ENCODE results near the gene PIK3R5. TPM values are rescaled to one million over a fixed set of nuclear protein-coding genes. Genes with fewer than 3 reads are reported as not detected.
A peak's percentile ranks its signal among the peaks of the same experiment; 100 is the strongest.

PIK3R5 gene
- total and polyA plus RNA-seq, 2 donors (not counting 1 experiment from before 2014, with no cell fraction given): 0.15 TPM; not detected in 1

DNA sequence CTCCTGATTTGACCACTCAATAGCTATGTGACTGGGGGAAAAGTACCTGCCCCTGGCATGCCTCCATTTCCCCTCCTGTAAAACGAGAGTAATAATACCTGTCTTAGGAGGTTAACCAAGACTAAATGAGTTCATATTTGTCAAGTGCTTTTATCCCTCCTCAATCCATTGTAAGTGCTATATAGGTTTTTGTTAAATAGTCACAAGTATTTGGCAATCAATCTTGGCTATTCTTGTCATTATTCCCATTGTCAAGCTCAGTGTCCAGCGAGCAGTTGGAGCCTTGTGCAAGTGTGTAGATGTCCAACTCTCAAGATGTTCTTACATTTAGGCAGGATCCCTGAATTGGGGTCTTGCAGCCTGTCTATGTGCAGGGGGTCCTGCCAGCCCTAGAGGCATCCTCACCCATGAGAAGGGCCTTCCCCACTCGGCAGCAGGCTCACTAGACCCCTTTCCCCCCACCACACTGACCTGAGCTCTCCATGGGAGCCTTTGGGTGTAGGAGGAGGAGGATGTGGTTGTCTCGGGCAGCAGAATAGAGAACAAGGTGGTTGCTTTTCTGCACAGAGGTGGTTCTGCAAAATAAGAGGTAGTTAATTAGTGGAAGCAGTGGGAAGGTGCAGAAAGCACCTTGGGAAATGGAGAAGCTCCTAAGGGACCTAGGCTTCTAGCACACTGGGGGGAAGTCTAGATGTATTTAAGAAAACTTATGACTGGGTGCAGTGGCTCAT, 116.0 kb downstream of the PIK3R5 start:
- no peak for DNase-seq (ENCODE audit: low read depth in 2 of 2)
- Histone ChIP-seq H3K9ac (ENCODE audit: insufficient read depth, low read length) (no peak overlapping the region), H2AFZ (ENCODE audit: low read length) (no peak overlapping the region), H3K9me3 (ENCODE audit: control insufficient read depth, insufficient read depth, low read depth, low read length) (no peaks in the 10 kb centered on the region), H3K4me3 (replicated peaks in 1 of 4; ENCODE audit: control extremely low read depth in 1 of 4, insufficient read depth in 1 of 4, low read depth in 3 of 4, low read length in 4 of 4) (no peak overlapping the region), H3K36me3 (ENCODE audit: control insufficient read depth, insufficient read depth, low read length) (no peaks in the 10 kb centered on the region), H3K79me2 (ENCODE audit: control insufficient read depth, insufficient read depth, low read length) (no peaks in the 10 kb centered on the region), H3K27ac (ENCODE audit: insufficient read depth, low read length) (no peak overlapping the region), H3K4me2 (ENCODE audit: extremely low read depth, insufficient read depth, low read length) (no peak overlapping the region), H4K20me1 (ENCODE audit: control insufficient read depth, extremely low read depth, insufficient read depth, low read length) (no peaks in the 10 kb centered on the region), H3K4me1 (ENCODE audit: control insufficient read depth, extremely low read depth, insufficient read depth, low read length) (no peaks in the 10 kb centered on the region), H3K27me3 (ENCODE audit: control insufficient read depth, insufficient read depth, low read length) (no peaks in the 10 kb centered on the region)
- TF ChIP-seq, protein P1, sequence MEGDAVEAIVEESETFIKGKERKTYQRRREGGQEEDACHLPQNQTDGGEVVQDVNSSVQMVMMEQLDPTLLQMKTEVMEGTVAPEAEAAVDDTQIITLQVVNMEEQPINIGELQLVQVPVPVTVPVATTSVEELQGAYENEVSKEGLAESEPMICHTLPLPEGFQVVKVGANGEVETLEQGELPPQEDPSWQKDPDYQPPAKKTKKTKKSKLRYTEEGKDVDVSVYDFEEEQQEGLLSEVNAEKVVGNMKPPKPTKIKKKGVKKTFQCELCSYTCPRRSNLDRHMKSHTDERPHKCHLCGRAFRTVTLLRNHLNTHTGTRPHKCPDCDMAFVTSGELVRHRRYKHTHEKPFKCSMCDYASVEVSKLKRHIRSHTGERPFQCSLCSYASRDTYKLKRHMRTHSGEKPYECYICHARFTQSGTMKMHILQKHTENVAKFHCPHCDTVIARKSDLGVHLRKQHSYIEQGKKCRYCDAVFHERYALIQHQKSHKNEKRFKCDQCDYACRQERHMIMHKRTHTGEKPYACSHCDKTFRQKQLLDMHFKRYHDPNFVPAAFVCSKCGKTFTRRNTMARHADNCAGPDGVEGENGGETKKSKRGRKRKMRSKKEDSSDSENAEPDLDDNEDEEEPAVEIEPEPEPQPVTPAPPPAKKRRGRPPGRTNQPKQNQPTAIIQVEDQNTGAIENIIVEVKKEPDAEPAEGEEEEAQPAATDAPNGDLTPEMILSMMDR (conservative IDR thresholded peaks at IDR 0.05 in 1 of 2, IDR thresholded peaks at IDR 0.05 in 1 of 2; ENCODE audit: low read depth in 1 of 2, low read length in 2 of 2): no peak
- no peak for TF ChIP-seq EZH2 (IDR thresholded peaks at IDR 0.05; ENCODE audit: low read length, missing control alignments)

DNA sequence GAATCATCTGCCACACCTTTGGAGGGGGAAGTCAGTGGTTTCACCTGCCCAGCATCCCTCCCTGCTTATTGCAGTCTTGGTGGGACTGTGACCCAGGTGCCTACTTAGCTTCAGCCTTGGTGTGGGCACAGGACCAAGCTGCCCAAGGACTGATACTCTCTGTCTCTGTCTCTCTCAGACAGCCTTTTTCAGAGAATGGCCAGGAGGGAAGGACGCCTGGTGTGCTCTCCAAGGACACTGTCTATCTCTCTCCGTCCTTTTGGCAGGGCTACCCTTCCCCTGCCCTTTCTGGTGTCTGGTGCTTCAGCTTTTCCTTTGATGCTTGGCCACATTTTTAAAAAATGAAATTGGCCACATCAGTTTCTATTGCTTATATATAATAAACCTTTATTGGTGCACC, 117.6 kb downstream of the PIK3R5 start:
- Histone ChIP-seq H3K27ac (ENCODE audit: insufficient read depth, low read length) (no peak overlapping the region), H3K9me3 (ENCODE audit: control insufficient read depth, insufficient read depth, low read depth, low read length) (no peaks in the 10 kb centered on the region), H3K4me2 (ENCODE audit: extremely low read depth, insufficient read depth, low read length) (no peak overlapping the region), H3K9ac (ENCODE audit: insufficient read depth, low read length) (no peak overlapping the region), H3K4me1 (ENCODE audit: control insufficient read depth, extremely low read depth, insufficient read depth, low read length) (no peaks in the 10 kb centered on the region), H3K27me3 (ENCODE audit: control insufficient read depth, insufficient read depth, low read length) (no peaks in the 10 kb centered on the region), H3K4me3 (replicated peaks in 1 of 4; ENCODE audit: control extremely low read depth in 1 of 4, insufficient read depth in 1 of 4, low read depth in 3 of 4, low read length in 4 of 4) (no peak overlapping the region), H3K79me2 (ENCODE audit: control insufficient read depth, insufficient read depth, low read length) (no peaks in the 10 kb centered on the region), H3K36me3 (ENCODE audit: control insufficient read depth, insufficient read depth, low read length) (no peaks in the 10 kb centered on the region), H4K20me1 (ENCODE audit: control insufficient read depth, extremely low read depth, insufficient read depth, low read length) (no peaks in the 10 kb centered on the region), H2AFZ (ENCODE audit: low read length) (no peak overlapping the region)
- TF ChIP-seq, protein P1 (conservative IDR thresholded peaks at IDR 0.05 in 1 of 2, IDR thresholded peaks at IDR 0.05 in 1 of 2; ENCODE audit: low read depth in 1 of 2, low read length in 2 of 2): no peak
- TF ChIP-seq EZH2 (IDR thresholded peaks at IDR 0.05; ENCODE audit: low read length, missing control alignments): no peak
- DNase-seq (ENCODE audit: low read depth in 2 of 2): no peak

DNA sequence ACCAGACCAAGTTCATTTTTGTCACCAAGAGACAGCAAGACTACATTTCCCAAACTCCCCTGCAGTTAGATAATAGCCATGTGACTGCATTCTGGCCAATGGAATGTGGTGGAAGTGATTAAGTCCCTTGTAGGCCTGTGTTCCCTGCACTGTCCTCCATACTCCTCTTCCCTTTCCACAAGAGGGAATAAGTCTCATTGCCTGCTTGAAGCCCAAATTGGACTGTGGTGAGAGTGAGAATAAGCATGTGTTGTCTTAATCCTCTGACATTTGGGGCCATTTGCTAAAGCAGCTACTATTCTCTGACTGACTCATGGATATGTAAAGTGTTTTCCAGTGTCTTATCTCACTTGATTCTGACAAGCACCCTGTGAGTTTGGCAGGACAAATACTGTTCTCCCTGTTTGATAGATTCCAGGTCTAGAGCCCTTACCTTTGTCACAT, 118.7 kb downstream of the PIK3R5 start:
- no peaks in the 10 kb centered on the region for H3K4me1 ChIP-seq (ENCODE audit: control insufficient read depth, extremely low read depth, insufficient read depth, low read length)
- H3K36me3 ChIP-seq (ENCODE audit: control insufficient read depth, insufficient read depth, low read length): no peaks in the 10 kb centered on the region
- no peak overlapping the region for H3K27ac ChIP-seq (ENCODE audit: insufficient read depth, low read length)
- no peak overlapping the region for H3K9ac ChIP-seq (ENCODE audit: insufficient read depth, low read length)
- no peak overlapping the region for H3K4me2 ChIP-seq (ENCODE audit: extremely low read depth, insufficient read depth, low read length)
- no peaks in the 10 kb centered on the region for H3K9me3 ChIP-seq (ENCODE audit: control insufficient read depth, insufficient read depth, low read depth, low read length)
- no peaks in the 10 kb centered on the region for H3K27me3 ChIP-seq (ENCODE audit: control insufficient read depth, insufficient read depth, low read length)
- no peaks in the 10 kb centered on the region for H4K20me1 ChIP-seq (ENCODE audit: control insufficient read depth, extremely low read depth, insufficient read depth, low read length)
- H3K4me3 ChIP-seq (replicated peaks in 1 of 4; ENCODE audit: control extremely low read depth in 1 of 4, insufficient read depth in 1 of 4, low read depth in 3 of 4, low read length in 4 of 4): no peak overlapping the region
- H2AFZ ChIP-seq (ENCODE audit: low read length): no peak overlapping the region
- H3K79me2 ChIP-seq (ENCODE audit: control insufficient read depth, insufficient read depth, low read length): no peaks in the 10 kb centered on the region
- DNase-seq (ENCODE audit: low read depth in 2 of 2): peak; percentile 18 to 56
- TF ChIP-seq EZH2 (IDR thresholded peaks at IDR 0.05; ENCODE audit: low read length, missing control alignments): no peak
- TF ChIP-seq, protein P1 (conservative IDR thresholded peaks at IDR 0.05 in 1 of 2, IDR thresholded peaks at IDR 0.05 in 1 of 2; ENCODE audit: low read depth in 1 of 2, low read length in 2 of 2): no peak

Data from fibroblast of lung (primary cell).